GM21381 (cell line): ENCODE results near the gene ORM2.
"Not testable (repeated sequence)": the region's sequence is repeated elsewhere in the genome, so short reads cannot be mapped to it uniquely, and the experiment has no call there.

Experiments used
- ATAC-seq: cut with Tn5 transposase; IDR thresholded peaks from one replicate; pipeline ENCODE4 v1.9.1; 2021; ENCODE audit warnings: mild to moderate bottlenecking, moderate library complexity; ENCODE audit not compliant: unreplicated experiment

ORM2 gene

DNA sequence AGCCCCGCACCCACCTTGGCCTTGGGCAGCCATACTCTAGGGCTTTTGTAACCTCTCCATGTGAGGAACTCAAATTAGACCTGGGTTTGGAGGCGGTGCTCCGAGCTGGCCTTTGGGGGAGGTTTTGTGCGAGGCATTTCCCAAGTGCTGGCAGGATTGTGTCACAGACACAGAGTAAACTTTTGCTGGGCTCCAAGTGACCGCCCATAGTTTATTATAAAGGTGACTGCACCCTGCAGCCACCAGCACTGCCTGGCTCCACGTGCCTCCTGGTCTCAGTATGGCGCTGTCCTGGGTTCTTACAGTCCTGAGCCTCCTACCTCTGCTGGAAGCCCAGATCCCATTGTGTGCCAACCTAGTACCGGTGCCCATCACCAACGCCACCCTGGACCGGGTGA lies at the start of gene ORM2:
Gene ORM2, plus strand, starts transcription at position 245 of the 398 bp plus-strand sequence. Its CDS starts 36 bp downstream, at position 281.
- ATAC-seq: not testable (repeated sequence)

DNA sequence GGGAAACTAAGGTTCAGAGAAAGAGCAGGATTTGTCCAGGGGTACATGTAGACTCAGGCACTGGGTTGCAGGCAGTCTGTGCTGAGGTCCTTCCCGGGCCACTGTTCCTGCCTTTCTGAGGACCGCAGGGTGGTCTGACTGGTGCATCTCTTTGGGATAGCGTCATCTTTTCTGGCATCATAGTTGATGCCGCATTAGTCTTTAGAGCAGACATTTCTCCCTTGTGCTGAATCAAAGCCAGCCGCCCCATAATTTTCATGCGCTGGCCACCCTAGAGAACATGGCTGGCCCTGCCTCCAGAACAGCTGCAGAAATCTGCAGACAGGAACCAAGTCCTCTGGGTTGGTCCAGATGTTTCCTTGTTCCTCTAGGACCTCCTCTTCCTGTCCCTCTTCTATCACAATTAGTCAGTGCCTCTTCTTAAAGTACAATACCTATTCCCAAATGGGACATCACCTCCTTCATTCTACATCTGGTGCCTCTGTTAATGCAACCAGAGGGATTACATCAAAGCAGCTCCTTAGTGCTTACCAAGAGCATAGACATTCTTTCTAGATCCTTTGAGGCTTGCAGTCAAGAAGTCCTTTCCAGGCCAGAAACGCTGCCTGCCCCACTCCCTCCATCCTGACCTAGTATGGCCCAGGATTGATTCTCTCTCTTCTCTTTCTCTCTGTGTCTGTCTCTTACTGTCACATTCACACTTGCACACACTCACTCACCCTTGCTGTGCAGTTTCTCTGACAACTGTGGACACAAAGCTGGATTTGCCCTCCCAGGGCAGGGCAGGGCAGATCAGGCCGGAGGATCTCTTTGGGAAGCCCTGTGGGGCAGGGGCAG lies 48.8 kb upstream of the ORM2 start:
- no peak for ATAC-seq

DNA sequence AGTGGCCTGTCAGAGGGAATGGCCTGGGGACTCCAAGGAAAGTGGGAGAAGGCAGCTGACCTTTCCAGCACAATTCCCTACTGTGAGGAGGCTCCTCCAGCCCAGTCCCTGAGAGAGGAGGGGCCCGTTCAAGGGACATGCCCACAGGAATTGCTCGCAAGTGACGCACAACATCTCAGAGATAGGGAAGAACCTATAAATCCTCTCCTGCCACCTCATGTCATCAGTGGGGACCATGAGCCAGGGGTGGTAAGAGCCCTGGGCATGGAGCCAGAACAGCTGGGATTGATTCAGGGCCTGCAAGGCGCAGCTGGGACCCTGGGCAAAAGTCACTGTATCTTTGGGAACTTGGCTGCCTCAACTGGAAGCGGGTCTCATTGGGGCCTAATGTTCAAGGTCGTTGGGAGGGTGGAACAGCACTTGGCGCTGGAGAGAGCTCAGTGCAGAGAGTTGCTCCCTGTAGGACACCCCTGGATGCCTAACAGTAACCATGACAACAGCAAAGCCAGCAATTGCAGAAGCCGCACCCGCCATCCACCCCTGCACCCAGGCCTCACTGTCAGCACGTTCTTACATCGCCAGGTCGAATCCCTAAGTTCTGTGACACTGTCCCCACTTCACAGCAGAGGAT lies 48.1 kb upstream of the ORM2 start:
- ATAC-seq: no peak

DNA sequence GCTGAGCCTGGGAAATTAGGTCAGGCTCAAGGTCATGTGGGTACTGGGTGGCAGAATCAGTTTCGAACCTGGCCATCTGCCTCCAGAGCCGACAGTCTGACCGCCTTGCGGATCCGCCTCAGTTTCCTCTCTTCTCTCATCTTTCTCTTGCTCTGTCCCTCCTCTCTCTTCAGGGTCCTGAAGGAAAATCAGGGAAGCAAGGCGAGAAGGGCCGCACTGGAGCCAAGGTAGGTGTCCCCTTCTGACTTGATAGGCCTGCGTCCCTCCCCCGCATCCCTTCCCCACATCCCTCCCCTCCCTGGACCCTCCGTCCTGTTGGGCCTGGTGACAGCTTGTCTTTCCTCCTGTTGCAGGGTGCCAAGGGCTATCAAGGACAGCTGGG lies 47.6 kb upstream of the ORM2 start:
- no peak for ATAC-seq

DNA sequence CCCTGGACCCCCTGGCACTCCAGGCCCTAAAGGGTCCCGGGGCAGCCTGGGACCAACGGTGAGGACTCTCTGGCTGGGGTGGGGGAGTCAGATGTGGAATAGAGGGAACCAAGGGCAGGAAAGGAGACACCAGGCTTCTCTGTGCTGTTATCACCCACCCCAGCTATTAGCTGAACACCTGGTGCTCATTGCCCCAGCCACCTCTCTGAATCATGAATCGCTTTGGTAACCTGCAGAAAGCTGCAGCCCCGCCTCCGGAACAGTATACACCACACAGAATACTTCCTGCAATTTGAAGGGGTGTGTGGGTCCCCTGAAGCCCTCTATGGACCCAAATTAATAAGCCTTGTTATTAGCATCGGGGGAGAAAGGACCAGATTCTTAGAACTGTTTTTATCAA lies 47.2 kb upstream of the ORM2 start:
- ATAC-seq: no peak

DNA sequence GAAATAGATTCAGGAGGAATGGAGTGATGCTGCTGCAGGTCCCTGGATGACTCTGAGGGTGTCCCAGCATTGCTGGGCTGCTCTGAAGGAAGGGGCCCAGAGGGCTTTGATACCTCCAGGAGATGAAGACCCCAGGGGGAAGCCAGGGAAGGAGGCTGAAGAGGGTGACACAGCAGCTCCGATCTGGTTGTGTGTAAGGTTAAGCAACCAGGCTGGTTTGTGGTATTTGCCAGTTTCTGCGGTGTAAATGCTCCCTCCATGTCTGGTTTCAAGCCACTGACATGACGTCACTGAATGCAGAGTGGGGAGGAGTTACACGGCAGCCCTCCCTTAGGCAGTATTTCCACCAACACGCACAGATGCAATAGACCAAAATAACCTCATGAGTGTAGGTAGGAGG lies 46.7 kb upstream of the ORM2 start:
- no peak for ATAC-seq

DNA sequence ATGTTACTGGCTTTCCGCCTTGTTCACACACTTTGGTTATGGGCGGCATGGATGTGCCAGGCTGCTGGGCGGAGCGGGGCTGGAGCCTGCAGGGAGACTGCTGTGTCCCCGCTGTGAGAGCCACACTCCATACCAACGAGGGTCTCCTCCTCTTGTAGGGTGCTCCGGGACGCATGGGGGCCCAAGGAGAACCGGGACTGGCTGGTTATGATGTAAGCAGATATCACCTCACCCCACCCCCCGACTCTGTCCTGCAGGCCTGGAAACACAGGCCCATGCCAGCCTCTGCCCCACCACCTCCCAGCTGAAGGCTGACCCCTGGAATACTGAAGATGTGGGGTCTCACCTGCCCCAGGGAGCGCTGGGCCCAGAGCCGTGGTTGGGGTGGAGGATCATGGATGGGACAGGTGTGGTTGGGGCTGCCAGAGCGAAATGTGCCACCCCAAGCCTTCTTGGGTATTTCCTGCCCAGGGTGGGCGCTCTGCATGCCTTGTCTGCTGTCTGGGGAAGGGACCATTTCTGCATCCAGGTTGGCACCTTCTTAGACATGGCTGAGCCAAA lies 46.0 kb upstream of the ORM2 start:
- ATAC-seq: no peak

DNA sequence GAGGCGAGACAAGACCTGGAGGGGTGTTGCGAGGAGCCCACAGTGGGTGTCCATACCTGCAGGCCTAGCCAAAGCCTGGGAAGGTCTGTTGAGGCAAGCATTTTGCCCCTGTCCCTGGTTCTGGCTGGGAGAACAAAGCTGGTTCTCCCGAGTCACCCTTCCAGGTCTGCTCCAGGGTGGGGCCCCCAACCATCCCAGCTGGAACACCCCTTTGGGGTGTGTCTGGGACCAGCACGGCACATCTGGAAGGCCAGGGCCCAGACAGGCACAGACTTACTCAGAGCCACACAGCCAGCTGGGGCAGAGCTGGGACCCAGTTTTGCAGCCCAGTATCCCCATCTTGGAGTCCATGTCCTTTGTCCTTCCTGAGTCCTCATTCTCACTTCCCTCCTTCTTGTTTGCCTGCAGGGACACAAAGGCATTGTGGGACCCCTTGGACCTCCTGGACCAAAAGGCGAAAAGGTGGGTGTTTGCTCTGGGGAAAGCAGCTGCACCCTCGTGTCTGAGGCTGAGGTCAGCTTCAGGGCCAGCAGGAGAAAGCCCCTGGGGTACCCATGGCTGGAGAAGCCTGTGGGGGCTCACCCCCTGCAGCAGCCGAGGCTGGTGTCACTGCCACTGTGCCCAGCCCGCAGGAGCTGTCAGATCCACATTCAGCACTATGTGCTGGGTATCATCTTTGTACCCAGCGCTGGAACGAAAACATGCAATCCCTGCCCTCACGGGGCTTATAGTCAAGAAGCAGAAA lies 45.2 kb upstream of the ORM2 start:
- ATAC-seq: no peak

DNA sequence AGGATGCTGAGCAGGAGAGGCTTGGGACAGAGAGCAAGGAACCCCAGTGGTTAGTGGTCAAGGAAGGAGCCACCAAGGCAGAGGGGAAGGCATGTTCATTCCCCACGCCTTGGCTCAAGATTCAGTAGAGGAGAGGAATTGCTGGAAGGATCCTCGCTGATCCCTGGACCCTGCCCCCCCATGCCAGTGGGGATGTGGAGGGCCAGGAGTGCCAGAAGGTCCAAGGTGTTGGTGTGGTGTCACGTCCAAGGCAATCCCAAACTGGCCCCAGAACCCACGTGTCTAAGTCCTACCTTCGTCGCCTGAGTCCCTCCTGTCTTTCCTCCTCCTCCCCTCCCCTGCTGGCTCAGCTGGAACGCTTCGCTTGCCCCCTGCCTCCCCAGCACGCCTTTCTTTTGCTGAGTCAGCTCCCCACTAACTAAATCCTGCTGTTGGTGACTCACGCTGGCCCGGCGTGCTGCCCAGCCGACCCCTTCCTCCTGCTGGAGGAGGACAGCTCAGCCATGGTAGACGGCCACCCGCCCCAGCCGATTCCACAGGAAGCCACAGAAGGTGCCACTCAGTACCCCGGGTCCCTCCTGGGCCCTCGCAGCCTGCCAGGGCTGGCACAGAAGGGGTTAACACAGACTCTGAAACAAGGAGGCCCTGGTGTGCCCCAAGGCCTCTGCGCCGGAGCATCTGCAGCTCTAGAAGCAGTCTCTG lies 44.4 kb upstream of the ORM2 start:
- ATAC-seq: no peak

DNA sequence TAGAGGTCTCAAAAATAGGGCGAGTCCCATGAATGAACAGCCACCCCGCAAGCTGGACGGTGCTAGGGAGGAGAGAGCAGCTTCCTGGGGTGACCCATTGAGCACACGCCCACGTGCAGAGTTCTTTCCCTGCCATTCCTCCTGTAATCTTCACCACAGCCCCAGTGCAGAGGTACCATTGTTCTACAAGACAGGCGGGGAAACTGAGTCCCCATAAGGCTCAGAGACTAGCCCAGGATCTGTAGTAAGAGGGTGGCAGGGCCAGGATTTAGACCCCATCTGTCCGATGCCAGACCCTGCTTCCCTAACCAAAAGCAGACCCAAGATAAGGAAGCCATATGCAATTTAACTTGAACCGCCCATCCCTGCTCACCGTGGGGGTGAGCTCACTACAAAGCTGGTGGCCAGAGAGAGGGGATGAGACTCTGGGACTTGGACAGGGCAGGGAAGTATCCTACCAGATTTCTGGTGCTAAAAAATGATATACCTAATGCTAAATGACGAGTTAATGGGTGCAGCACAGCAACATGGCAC lies 43.5 kb upstream of the ORM2 start:
- ATAC-seq: no peak

DNA sequence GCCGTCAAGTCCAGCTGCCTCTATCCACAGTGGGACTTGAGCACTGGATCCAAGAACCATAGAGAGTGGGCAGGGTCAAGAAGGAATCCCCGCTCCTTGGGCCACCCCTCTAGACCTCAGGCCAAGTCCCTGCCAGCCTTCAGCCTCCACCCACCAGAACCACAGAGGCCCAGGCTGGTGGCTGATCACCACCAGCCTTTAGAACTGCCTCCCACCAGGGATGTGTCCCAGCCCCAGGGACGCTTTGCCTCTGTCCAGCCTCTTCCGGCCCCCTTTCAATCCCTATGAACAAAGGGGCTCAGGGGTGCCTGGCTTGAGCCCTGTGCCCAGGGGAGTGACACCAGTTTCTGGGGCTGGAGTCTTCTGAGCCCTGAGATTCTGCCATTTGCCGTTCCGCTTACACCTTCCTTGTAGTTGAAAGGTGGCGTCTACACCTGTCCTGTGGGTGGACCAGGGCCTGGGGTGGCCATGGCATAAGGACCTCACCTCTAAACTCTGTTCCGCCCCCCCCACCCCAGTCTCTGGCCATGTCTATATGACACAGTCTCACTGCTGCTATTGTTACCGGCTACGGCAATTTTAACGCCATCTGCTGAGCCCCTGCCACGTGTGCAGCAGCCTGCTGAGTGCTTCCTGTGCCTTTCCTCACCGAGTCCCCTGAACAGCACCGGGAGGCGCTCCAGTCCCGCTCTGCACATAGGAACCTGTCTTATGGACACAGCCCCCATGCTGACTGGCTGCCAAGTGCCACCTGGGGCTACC lies 42.5 kb upstream of the ORM2 start:
- no peak for ATAC-seq

DNA sequence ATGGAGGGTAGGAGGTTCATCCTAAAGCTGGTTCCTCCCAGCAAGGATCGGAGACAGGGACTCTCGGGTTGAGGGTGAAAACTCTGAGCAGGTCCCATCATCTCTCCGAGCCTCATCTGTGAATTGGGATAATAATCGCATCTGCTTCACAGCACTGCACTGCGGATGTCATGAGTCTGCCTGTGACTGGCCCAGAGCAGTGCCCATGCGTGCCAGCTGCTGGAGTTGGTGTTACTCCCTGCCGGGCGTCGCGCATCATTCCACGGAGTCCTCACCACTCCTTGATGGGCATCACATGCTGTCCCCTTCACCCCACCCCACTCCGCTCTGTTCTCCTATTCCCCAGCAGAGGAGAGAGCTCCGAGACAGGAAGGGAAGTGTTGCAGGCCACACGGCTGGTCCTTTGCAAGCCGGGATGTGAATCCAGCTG lies 41.9 kb upstream of the ORM2 start:
- no peak for ATAC-seq

DNA sequence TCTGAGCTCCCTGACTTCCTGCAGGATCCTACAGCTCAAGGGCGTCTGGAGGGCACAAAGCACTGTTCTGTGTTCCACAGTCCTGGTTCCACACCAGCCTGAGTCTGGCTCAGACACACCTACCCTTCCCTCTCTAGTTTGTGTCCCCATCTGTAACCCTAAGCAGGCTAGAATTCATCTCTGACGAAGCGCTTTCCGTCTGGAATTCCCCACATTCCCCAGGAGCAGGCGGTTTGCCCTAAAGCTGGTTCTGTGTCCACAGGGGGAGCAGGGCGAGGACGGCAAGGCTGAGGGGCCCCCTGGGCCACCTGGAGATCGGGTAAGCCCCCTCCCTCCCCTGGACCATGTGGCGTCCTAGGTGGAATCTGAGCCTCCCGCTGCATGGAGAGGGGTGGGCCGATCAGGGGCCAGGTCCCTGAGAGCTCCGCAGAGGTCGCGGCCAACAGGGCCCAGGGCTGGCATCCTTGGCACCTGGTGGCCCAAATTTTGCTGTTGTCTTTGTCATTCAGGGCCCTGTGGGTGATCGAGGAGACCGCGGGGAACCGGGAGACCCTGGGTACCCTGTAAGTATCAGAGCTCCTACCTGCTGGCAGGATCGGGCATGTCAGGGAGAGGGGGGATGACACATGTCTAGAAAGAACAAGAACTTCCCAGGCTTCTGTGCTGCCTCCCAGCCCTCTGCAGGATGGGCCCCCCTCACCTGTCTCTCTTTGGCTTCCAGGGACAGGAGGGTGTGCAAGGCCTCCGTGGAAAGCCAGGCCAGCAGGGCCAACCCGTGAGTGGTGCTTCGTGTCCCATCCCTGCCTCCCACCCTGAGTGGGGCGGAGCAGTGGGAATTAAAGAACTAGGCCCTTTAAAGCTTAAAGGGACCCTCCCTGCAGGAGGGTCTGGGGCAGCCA lies 41.2 kb upstream of the ORM2 start:
- ATAC-seq: no peak

DNA sequence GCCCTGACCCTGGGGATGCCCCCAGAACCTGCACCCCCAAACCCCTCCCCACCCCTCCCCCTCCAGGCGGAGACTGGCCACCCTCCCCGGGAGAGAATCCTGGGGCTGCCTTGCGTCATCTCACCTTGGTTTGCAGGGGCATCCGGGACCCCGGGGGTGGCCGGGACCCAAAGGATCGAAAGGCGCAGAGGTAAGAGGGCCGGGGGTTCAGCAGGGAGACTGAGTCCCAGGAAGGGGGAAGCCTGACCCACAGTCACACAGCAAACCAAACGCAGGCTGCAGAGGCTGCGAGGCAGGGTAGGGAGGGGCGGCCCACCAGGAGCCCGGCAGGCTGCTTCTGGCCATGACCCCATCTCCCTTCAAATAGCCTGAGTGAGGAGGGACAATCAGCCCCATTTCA lies 40.6 kb upstream of the ORM2 start:
- no peak for ATAC-seq

DNA sequence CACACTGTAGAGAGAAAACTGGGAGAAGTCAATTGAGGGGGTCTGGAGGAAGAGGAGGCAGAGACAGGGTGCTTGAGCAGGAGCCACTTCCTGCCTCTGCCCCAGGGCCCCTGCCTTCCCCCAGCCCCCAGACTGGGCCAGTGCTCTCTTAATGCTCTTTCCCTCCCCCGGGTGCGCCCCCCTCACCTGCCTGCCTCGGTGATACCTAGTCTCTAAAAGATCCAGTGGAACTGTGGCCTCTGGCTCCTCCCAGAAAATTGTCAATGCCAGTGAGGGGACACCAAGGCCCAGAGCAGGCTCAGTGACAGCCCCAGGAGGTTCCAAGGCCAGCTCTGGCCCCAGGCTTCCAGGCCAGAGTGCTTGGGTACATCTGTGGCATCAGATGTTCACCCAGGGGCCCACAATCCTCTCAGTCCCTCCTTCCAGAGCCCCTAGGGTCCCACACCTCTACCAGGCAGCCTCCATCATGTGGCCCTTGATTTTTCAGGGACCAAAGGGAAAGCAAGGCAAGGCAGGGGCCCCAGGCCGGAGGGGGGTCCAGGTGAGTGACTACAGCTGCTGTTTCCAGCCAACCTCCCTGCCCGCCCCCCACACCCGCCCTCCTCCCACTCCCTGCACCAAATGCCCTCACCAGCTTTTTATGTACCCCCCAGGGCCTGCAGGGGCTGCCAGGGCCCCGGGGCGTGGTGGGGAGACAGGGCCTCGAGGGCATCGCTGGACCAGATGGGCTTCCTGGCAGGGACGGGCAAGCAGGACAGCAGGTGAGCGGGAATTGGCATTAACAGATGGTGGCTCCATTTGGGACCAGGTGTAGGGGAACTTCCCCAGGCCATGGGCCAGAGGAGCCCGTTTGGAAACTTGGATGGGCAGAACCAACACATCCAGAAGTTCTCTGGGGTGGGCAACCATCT lies 39.8 kb upstream of the ORM2 start:
- no peak for ATAC-seq

DNA sequence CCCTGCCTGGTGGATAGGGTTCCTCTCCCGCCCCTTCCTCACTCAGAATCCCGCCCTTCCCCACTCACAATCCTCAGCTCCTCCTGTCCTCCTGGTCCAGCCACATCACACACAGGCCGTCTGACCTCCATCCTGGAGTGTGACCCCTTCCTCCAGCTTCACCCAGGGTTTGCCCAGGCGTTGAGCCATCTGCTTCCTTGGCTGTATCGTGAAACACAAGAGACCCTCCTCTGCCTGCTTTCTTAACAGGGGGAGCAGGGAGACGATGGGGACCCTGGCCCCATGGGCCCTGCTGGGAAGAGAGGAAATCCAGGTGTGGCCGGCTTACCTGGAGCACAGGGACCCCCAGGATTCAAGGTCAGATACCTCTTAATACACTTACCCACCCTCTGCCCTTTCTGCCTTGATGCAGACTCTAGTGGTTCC lies 39.1 kb upstream of the ORM2 start:
- no peak for ATAC-seq

DNA sequence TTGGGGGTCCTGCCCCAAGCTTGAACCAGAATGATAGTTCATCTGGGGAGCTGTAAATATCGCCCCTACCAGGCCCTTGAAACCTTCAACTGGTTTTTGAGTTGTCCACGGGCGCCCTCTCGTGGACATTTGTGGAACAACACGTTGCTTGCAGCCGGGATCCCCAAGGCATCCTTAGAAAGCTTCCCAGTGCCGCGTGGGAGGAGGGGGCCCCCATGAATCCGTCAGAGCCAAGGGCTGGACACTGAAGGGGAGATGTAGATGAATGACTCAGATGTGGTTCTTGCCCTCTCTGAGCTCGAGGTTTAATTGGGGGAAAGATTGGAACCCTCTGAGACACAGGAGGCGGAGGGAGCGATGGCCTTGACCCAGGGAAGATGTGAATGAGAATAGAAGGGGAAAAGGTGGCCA lies 38.6 kb upstream of the ORM2 start:
- no peak for ATAC-seq
